GM12878 (cell line): Measurements from ENCODE around the gene SH2B3. TPM values are rescaled to one million over a fixed set of nuclear protein-coding genes. Genes with fewer than 3 reads are reported as not detected.

Experiments used
- ATAC-seq: fragments of 200-7000 bp; cut with Tn5 transposase; 3 replicates; pipeline ENCODE4 v1.9.1; 2020; ENCODE audit warnings: mild to moderate bottlenecking, moderate library complexity
- BruUV-seq: library from RNA; stranded (reverse); fragments of 400-500 nt; replicated peaks from 2 replicates; lab custom pipeline; 2021; lab: Mats Ljungman, UMichigan
- CTCF ChIA-PET: fragments of 300-600 bp; sonication (Branson Sonifier 250); formaldehyde crosslinking; extraction: SDS; loops from one replicate; lab custom pipeline; 2021; ENCODE audit warnings: inconsistent platforms; lab: Yijun Ruan, JAX
- POLR2A ChIA-PET: fragments of 350-600 bp; formaldehyde crosslinking; extraction: SDS; loops from one replicate; lab custom pipeline; 2021; ENCODE audit warnings: inconsistent platforms; lab: Charles Lee
- RAD21 ChIA-PET: fragments of 300-600 bp; sonication (Branson Sonifier 250); formaldehyde crosslinking; loops from one replicate; lab custom pipeline; 2023; ENCODE audit warnings: antibody characterized with exemption; ENCODE audit not compliant: unreplicated experiment; lab: Charles Lee
- SMC1A ChIA-PET: fragments of 300-600 bp; sonication (Branson Sonifier 250); formaldehyde crosslinking; loops from one replicate; lab custom pipeline; 2023; ENCODE audit not compliant: unreplicated experiment, uncharacterized antibody; lab: Charles Lee
- DNase-seq: peaks from one replicate; pipeline ENCODE4 v3.0.0-alpha.2; 2011; ENCODE audit warnings: low read depth, low spot score
- FAIRE-seq: peaks from 3 replicates; lab custom pipeline; 2011; peaks lifted over from hg19 to GRCh38; lab: Jason Lieb, UNC
- H2AFZ ChIP-seq: 2 replicates; pipeline ENCODE4 v1.6.0; 2011; ENCODE audit warnings: low read depth, low read length, control low read depth; ENCODE audit not compliant: control insufficient read depth
- H3K27ac ChIP-seq: 2 replicates; pipeline ENCODE4 v1.5.1; 2011; ENCODE audit warnings: control low read depth; ENCODE audit not compliant: control insufficient read depth, insufficient read depth
- H3K27me3 ChIP-seq, 2 experiments: replicated peaks in 1 of 2; 2 replicates each; pipeline versions ENCODE4 v1.6.0 to v1.6.1; 2011; ENCODE audit warnings: low read length in 1 of 2; ENCODE audit not compliant: control insufficient read depth in 2 of 2, insufficient read depth in 2 of 2
- H3K36me3 ChIP-seq, 2 experiments: 2 replicates each; pipeline ENCODE4 v1.5.1; 2011; ENCODE audit warnings: low read length in 1 of 2; ENCODE audit not compliant: control insufficient read depth in 2 of 2, insufficient read depth in 2 of 2
- H3K4me1 ChIP-seq: 2 replicates; pipeline ENCODE4 v1.6.1; 2011; ENCODE audit warnings: mild to moderate bottlenecking, low read length, moderate library complexity, mixed read lengths; ENCODE audit not compliant: control insufficient read depth, insufficient read depth
- H3K4me2 ChIP-seq: 2 replicates; pipeline ENCODE4 v1.6.0; 2011; ENCODE audit warnings: control low read depth; ENCODE audit not compliant: control insufficient read depth, insufficient read depth
- H3K4me3 ChIP-seq: fragments of 200-600 bp; sonication (generic); 2 replicates; pipeline ENCODE4 v1.5.1; 2016
- H3K79me2 ChIP-seq: 2 replicates; pipeline ENCODE4 v1.6.0; 2011; ENCODE audit warnings: low read length; ENCODE audit not compliant: control insufficient read depth, insufficient read depth
- H3K9ac ChIP-seq: 2 replicates; pipeline ENCODE4 v1.8.0; 2011; ENCODE audit warnings: low read length, control low read depth, mixed read lengths; ENCODE audit not compliant: control insufficient read depth, insufficient read depth
- H3K9me3 ChIP-seq: replicated peaks from 3 replicates; pipeline ENCODE4 v1.5.1; 2011; ENCODE audit warnings: mild to moderate bottlenecking, low read length; ENCODE audit not compliant: control insufficient read depth, insufficient read depth
- H4K20me1 ChIP-seq: 2 replicates; pipeline ENCODE4 v1.6.0; 2011; ENCODE audit not compliant: control insufficient read depth, insufficient read depth
- BCL11A ChIP-seq: IDR thresholded peaks from 2 replicates; pipeline ENCODE4 v1.6.1; 2011; ENCODE audit warnings: low read depth, low read length
- BCL3 ChIP-seq: IDR thresholded peaks from 2 replicates; pipeline ENCODE4 v1.6.1; 2011; ENCODE audit warnings: borderline replicate concordance, low read depth, mild to moderate bottlenecking, moderate library complexity, low read length; ENCODE audit not compliant: insufficient read depth, poor library complexity, severe bottlenecking
- BRCA1 ChIP-seq: IDR thresholded peaks from 2 replicates; pipeline ENCODE4 v1.6.1; 2011; ENCODE audit warnings: low read depth, low read length, improper control_type of control experiment
- DPF2 ChIP-seq: fragments of 450-650 bp; IDR thresholded peaks from 2 replicates; pipeline ENCODE4 v1.6.1; 2017; ENCODE audit warnings: mild to moderate bottlenecking
- ESRRA ChIP-seq: IDR thresholded peaks from 2 replicates; pipeline ENCODE4 v1.6.1; 2012; ENCODE audit warnings: mild to moderate bottlenecking, low read length, improper control_type of control experiment
- IKZF1 ChIP-seq: fragments of 450-650 bp; conservative IDR thresholded peaks from 2 replicates; pipeline ENCODE4 v1.6.1; 2017; ENCODE audit warnings: antibody characterized with exemption, mild to moderate bottlenecking
- MEF2A ChIP-seq: IDR thresholded peaks from 2 replicates; pipeline ENCODE4 v1.6.1; 2011; ENCODE audit warnings: low read depth, mild to moderate bottlenecking, low read length, moderate library complexity; ENCODE audit not compliant: insufficient read depth
- POLR2A ChIP-seq: IDR thresholded peaks from 2 replicates; pipeline ENCODE4 v1.6.1; 2011; ENCODE audit warnings: low read depth, mild to moderate bottlenecking, low read length
- PRDM15 ChIP-seq: fragments of 450-650 bp; formaldehyde crosslinking; IDR thresholded peaks from 2 replicates; pipeline ENCODE4 v1.4.0; 2020; ENCODE audit warnings: mild to moderate bottlenecking, moderate library complexity
- RCOR1 ChIP-seq: conservative IDR thresholded peaks from 2 replicates; pipeline ENCODE4 v1.6.1; 2012; ENCODE audit warnings: low read depth, low read length, improper control_type of control experiment
- REST ChIP-seq: IDR thresholded peaks from 2 replicates; pipeline ENCODE4 v1.6.1; 2012; ENCODE audit warnings: mild to moderate bottlenecking, low read depth, low read length
- SMC3 ChIP-seq: IDR thresholded peaks from 2 replicates; pipeline ENCODE4 v1.6.1; 2011; ENCODE audit warnings: low read length, improper control_type of control experiment, borderline replicate concordance
- TARDBP ChIP-seq: IDR thresholded peaks from 2 replicates; pipeline ENCODE4 v1.6.1; 2016; ENCODE audit warnings: borderline replicate concordance
- WGBS: methylation state at CpG from one replicate; pipeline ENCODE4 v1.1.6; 2016; ENCODE audit warnings: low lambda C conversion rate; ENCODE audit not compliant: insufficient replicate concordance, insufficient coverage; ENCODE audit errors: missing lambda C conversion rate; 5-methylcytosine and 5-hydroxymethylcytosine counted together
- in situ Hi-C: fragments of 300-500 bp; cut with MboI; formaldehyde crosslinking; loops from 9 replicates; pipeline ENCODE4 v1.14.3; 2018; ENCODE audit warnings: mixed read lengths
- intact Hi-C: fragments of 100-400 bp; cut with micrococcal nuclease; formaldehyde crosslinking; loops from one replicate; pipeline ENCODE4 v1.14.2; 2022; ENCODE audit not compliant: unreplicated experiment
- polyA plus RNA-seq, 11 experiments: library from polyadenylated mRNA; depleted of rRNA in 4 of 11; unstranded in 6 of 11; stranded (reverse) in 5 of 11; fragments of >200 nt; fragmentation: Nextera tagmentation in 4 of 11; fragmentation: Illumina TruSeq in 1 of 11; extraction: Ambion mirVana in 4 of 11; extraction: Trizol in 1 of 11; gene quantifications; 1 replicate in 1 of 11; 2 replicates in 10 of 11; pipeline versions ENCODE4 v1.2.1 to v1.2.3, GENCODE V29; 2011 to 2016; ENCODE audit warnings: inconsistent platforms in 2 of 11, missing spikeins in 2 of 11, low read depth in 1 of 11
- total RNA-seq, 4 experiments: library from RNA; depleted of rRNA in 3 of 4; stranded (reverse); fragments of >200 nt in 3 of 4; fragmentation: Illumina TruSeq in 1 of 4; extraction: Trizol in 1 of 4; gene quantifications; 2 replicates each; pipeline versions ENCODE4 v1.2.1 to v1.2.3, GENCODE V29; 2013 to 2021

SH2B3 gene
- total and polyA plus RNA-seq, 10 of the 15 experiments (the other 5 are each of a cell fraction or from before 2014, with no cell fraction given), result 5.8 to 46.4 (median 23.3) TPM

GRCh38 chr12:111363578-111363977 is 42.1 kb upstream of the SH2B3 start:
- intact Hi-C loops (no loop called here), in situ Hi-C loops (no loop called here)
- ChIA-PET SMC1A (no interaction called here), RAD21 (no interaction called here), CTCF (no interaction called here)
- no peaks in the 10 kb centered on the region for H4K20me1 ChIP-seq
- no peak for DNase-seq
- no peaks in the 10 kb centered on the region; a peak in 1 of 4 replicates for H3K27me3 ChIP-seq
- no peak overlapping the region for H3K4me3 ChIP-seq
- H3K4me2 ChIP-seq, result no peak overlapping the region
- no peak overlapping the region for H3K27ac ChIP-seq
- no TSS peak for BruUV-seq
- H3K9ac ChIP-seq, result no peak overlapping the region
- H3K4me1 ChIP-seq, result peaks cover 2% of the 10 kb centered on the region; the same call in 1 of the 2 replicates
- no peak for ATAC-seq
- TF ChIP-seq POLR2A (no peak), PRDM15 (no peak), IKZF1 (no peak), DPF2 (no peak), BCL11A (no peak), REST (no peak), TARDBP (no peak), BCL3 (no peak), MEF2A (no peak), BRCA1 (no peak), ESRRA (no peak), RCOR1 (no peak), SMC3 (no peak)
- TF ChIP-seq, all 136 proteins: peak for 0
- WGBS, result 96% methylated on average over 3 of the region's 3 CpGs
- H3K79me2 ChIP-seq, result no peaks in the 10 kb centered on the region
- H2AFZ ChIP-seq, result no peak overlapping the region
- no peak for FAIRE-seq
- no peaks in the 10 kb centered on the region for H3K9me3 ChIP-seq
- H3K36me3 ChIP-seq, result no peaks in the 10 kb centered on the region
- POLR2A ChIA-PET, result no interaction called here
